Right lobe of liver (tissue), 4 donors: ENCODE results near the gene ZSCAN1.

ENCODE experiments used
- POLR2A ChIP-seq: fragments of 450-650 bp; IDR thresholded peaks from one replicate; pipeline ENCODE4 v1.6.1; 2017; ENCODE audit warnings: antibody characterized with exemption, mild to moderate bottlenecking
- TF ChIP-seq, protein P1 (sequence below), 4 donors: fragments of 200-600 bp in 3 of 4; fragments of 450-650 bp in 1 of 4; IDR thresholded peaks; one replicate each; pipeline versions ENCODE4 v1.5.1 to v1.8.0; 2016 to 2022; ENCODE audit warnings: antibody characterized with exemption in 4 of 4, mild to moderate bottlenecking in 2 of 4
- donor health status: DM: no; HTN: no; CAD: no.
- donor health status: DM: no; HTN: no; CAD: no.
- donor health status: DM: no; HTN: yes; CAD: no.

DNA sequence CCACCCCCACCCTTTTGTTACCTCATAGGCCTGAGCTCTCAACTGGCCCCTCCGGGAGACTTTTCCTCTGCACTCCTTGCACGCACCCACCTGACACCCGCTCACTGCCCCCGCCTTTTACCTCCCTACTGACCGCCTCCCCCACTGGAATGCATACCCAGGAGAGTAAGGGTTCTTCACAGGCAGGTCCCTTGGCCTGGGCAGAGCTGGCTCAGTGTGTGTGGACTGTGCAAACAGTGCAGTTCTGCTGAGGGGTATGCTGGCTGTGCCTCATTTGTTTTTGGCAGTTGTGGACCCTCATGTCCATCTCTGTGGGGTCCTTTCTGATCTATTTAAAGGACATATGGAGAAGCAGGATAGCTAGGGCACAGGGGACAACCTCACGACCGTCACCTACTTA, 59.2 kb downstream of the ZSCAN1 start:
- TF ChIP-seq, protein P1, sequence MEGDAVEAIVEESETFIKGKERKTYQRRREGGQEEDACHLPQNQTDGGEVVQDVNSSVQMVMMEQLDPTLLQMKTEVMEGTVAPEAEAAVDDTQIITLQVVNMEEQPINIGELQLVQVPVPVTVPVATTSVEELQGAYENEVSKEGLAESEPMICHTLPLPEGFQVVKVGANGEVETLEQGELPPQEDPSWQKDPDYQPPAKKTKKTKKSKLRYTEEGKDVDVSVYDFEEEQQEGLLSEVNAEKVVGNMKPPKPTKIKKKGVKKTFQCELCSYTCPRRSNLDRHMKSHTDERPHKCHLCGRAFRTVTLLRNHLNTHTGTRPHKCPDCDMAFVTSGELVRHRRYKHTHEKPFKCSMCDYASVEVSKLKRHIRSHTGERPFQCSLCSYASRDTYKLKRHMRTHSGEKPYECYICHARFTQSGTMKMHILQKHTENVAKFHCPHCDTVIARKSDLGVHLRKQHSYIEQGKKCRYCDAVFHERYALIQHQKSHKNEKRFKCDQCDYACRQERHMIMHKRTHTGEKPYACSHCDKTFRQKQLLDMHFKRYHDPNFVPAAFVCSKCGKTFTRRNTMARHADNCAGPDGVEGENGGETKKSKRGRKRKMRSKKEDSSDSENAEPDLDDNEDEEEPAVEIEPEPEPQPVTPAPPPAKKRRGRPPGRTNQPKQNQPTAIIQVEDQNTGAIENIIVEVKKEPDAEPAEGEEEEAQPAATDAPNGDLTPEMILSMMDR (IDR thresholded peaks at IDR 0.05) = no peak
- TF ChIP-seq POLR2A = no peak
